K562 (cell line): Measurements from ENCODE around the gene NRG2. TPM values are rescaled to one million over a fixed set of nuclear protein-coding genes. Genes with fewer than 3 reads are reported as not detected.
A peak's percentile ranks its signal among the peaks of the same experiment; 100 is the strongest.

Experiments used
- JUND ChIP-seq, 2 experiments: IDR thresholded peaks; 2 replicates in 1 of 2; 3 replicates in 1 of 2; pipeline ENCODE4 v1.6.1; 2011; ENCODE audit warnings: borderline replicate concordance in 2 of 2, low read depth in 2 of 2, low read length in 2 of 2, improper control_type of control experiment in 1 of 2, missing biosample characterization in 1 of 2, missing genetic modification characterization in 1 of 2, missing genetic modification reagents in 1 of 2
- NFIX ChIP-seq: fragments of 250-450 bp; sonication (Bioruptor Pico); IDR thresholded peaks from 2 replicates; pipeline ENCODE4 v1.4.0; 2020; ENCODE audit warnings: low read depth, mild to moderate bottlenecking, moderate library complexity
- NR1H2 ChIP-seq: sonication (generic); formaldehyde crosslinking; IDR thresholded peaks from 2 replicates; pipeline ENCODE4 v1.4.0; 2020; ENCODE audit warnings: mild to moderate bottlenecking, missing genetic modification reagents
- RB1 ChIP-seq: fragments of 450-650 bp; IDR thresholded peaks from 2 replicates; pipeline ENCODE4 v1.6.1; 2017; ENCODE audit warnings: low read depth, mild to moderate bottlenecking
- RFX5 ChIP-seq: IDR thresholded peaks from 2 replicates; pipeline ENCODE4 v1.6.1; 2011; ENCODE audit warnings: low read depth, mild to moderate bottlenecking, improper control_type of control experiment, low read length
- SMARCC2 ChIP-seq: fragments of 450-650 bp; IDR thresholded peaks from 2 replicates; pipeline ENCODE4 v1.6.1; 2017; ENCODE audit warnings: antibody characterized with exemption, moderate library complexity, mild to moderate bottlenecking, low read depth
- STAG1 ChIP-seq: sonication (generic); formaldehyde crosslinking; IDR thresholded peaks from 2 replicates; pipeline ENCODE4 v1.5.0; 2020; ENCODE audit warnings: missing genetic modification reagents, borderline replicate concordance
- TRIM24 ChIP-seq, 2 experiments: fragments of 450-650 bp; IDR thresholded peaks; 2 replicates each; pipeline ENCODE4 v1.6.1; 2016
- ZNF589 ChIP-seq: fragments of 200-800 bp; sonication (Bioruptor generic); IDR thresholded peaks from 2 replicates; pipeline ENCODE4 v1.6.1; 2016; ENCODE audit warnings: low read depth, missing genetic modification characterization, missing compliant biosample characterization
- ZNF77 ChIP-seq: fragments of 250-450 bp; sonication (Bioruptor Pico); IDR thresholded peaks from 2 replicates; pipeline ENCODE4 v1.5.0; 2020
- polyA plus RNA-seq, 8 experiments: library from polyadenylated mRNA; depleted of rRNA in 4 of 8; stranded (reverse) in 5 of 8; unstranded in 3 of 8; fragments of >200 nt; fragmentation: Nextera tagmentation in 2 of 8; fragmentation: Illumina TruSeq in 1 of 8; extraction: Ambion mirVana in 2 of 8; extraction: Trizol in 1 of 8; gene quantifications; 2 replicates each; pipeline versions ENCODE4 v1.2.1 to v1.2.3, GENCODE V29; 2011 to 2014; ENCODE audit warnings: inconsistent platforms in 1 of 8, missing spikeins in 1 of 8
- total RNA-seq, 7 experiments: library from RNA; depleted of rRNA in 6 of 7; stranded (reverse); fragments of >200 nt in 6 of 7; fragmentation: Illumina TruSeq in 2 of 7; extraction: Trizol in 2 of 7; gene quantifications; 2 replicates each; pipeline versions ENCODE4 v1.2.1 to v1.2.3, GENCODE V29; 2011 to 2021; ENCODE audit warnings: low replicate concordance in 1 of 7
- TF ChIP-seq, protein P1 (sequence below): sonication (generic); formaldehyde crosslinking; IDR thresholded peaks from 2 replicates; pipeline ENCODE4 v1.8.0; 2022; ENCODE audit warnings: mild to moderate bottlenecking, missing genetic modification reagents
- TF ChIP-seq, protein P2 (sequence below), 3 experiments: IDR thresholded peaks in 2 of 3; conservative IDR thresholded peaks in 1 of 3; 2 replicates each; pipeline ENCODE4 v1.5.1; 2011 to 2012; ENCODE audit warnings: low read length in 3 of 3, mild to moderate bottlenecking in 3 of 3, control low read depth in 2 of 3, improper control_type of control experiment in 1 of 3, inconsistent platforms in 1 of 3, low read depth in 1 of 3, mixed read lengths in 1 of 3, moderate library complexity in 1 of 3; ENCODE audit not compliant: insufficient read depth in 2 of 3
- TF ChIP-seq, protein P3 (sequence below): IDR thresholded peaks from 2 replicates; pipeline ENCODE4 v1.6.1; 2011; ENCODE audit warnings: borderline replicate concordance, low read depth, mild to moderate bottlenecking, moderate library complexity, low read length; ENCODE audit not compliant: insufficient read depth, poor library complexity, severe bottlenecking
- TF ChIP-seq, protein P4 (sequence below): fragments of 250-450 bp; sonication (Bioruptor Pico); IDR thresholded peaks from 2 replicates; pipeline ENCODE4 v1.4.0; 2020; ENCODE audit warnings: borderline replicate concordance
- TF ChIP-seq, protein P5 (sequence below): fragments of 250-450 bp; sonication (Bioruptor Pico); IDR thresholded peaks from 2 replicates; pipeline ENCODE4 v1.8.0; 2022; ENCODE audit warnings: moderate library complexity, mild to moderate bottlenecking, inconsistent platforms

The NRG2 gene
- total and polyA plus RNA-seq, 9 of the 15 experiments (the other 6 are each of a cell fraction or from before 2014, with no cell fraction given) = not detected

DNA sequence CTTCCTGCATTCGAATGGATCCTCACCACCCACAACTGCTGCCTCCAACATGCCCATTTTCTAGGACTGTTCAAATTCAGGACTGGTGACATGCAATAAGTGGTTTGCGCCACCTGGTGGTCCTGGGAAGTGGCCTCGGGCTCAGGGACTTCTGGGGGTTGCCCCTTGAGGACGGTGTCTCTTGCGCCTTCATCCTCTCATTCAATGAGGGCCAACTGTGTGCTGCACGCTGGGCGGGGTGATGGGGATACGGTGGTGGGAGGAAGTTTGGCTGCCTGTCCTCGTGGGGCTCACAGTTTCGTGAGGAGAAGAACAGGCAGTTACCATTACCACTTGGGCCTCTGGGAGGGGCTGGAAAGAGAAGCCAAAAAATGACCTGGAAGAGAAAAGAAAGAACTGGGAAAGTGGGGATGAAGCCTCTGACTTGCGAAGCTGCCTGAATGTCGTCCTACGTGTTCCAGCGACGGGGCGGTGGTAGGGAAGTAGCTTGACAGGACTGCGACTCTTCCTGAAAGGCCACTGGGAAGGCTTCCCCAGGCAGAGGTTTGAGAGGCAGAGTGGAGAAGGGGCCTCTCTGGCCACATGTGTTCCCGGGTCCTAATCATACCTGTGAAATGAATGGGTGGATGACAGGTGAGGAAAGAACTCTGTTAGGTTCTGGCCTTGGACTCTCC, 198.5 kb downstream of the NRG2 start (continued):
- no peak for TF ChIP-seq NR1H2 (CRISPR knock-in tag)
- TF ChIP-seq SMARCC2 = no peak
- no peak for TF ChIP-seq RFX5
- TF ChIP-seq, protein P1, sequence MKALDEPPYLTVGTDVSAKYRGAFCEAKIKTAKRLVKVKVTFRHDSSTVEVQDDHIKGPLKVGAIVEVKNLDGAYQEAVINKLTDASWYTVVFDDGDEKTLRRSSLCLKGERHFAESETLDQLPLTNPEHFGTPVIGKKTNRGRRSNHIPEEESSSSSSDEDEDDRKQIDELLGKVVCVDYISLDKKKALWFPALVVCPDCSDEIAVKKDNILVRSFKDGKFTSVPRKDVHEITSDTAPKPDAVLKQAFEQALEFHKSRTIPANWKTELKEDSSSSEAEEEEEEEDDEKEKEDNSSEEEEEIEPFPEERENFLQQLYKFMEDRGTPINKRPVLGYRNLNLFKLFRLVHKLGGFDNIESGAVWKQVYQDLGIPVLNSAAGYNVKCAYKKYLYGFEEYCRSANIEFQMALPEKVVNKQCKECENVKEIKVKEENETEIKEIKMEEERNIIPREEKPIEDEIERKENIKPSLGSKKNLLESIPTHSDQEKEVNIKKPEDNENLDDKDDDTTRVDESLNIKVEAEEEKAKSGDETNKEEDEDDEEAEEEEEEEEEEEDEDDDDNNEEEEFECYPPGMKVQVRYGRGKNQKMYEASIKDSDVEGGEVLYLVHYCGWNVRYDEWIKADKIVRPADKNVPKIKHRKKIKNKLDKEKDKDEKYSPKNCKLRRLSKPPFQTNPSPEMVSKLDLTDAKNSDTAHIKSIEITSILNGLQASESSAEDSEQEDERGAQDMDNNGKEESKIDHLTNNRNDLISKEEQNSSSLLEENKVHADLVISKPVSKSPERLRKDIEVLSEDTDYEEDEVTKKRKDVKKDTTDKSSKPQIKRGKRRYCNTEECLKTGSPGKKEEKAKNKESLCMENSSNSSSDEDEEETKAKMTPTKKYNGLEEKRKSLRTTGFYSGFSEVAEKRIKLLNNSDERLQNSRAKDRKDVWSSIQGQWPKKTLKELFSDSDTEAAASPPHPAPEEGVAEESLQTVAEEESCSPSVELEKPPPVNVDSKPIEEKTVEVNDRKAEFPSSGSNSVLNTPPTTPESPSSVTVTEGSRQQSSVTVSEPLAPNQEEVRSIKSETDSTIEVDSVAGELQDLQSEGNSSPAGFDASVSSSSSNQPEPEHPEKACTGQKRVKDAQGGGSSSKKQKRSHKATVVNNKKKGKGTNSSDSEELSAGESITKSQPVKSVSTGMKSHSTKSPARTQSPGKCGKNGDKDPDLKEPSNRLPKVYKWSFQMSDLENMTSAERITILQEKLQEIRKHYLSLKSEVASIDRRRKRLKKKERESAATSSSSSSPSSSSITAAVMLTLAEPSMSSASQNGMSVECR (CRISPR knock-in tag) = no peak
- TF ChIP-seq, protein P2, sequence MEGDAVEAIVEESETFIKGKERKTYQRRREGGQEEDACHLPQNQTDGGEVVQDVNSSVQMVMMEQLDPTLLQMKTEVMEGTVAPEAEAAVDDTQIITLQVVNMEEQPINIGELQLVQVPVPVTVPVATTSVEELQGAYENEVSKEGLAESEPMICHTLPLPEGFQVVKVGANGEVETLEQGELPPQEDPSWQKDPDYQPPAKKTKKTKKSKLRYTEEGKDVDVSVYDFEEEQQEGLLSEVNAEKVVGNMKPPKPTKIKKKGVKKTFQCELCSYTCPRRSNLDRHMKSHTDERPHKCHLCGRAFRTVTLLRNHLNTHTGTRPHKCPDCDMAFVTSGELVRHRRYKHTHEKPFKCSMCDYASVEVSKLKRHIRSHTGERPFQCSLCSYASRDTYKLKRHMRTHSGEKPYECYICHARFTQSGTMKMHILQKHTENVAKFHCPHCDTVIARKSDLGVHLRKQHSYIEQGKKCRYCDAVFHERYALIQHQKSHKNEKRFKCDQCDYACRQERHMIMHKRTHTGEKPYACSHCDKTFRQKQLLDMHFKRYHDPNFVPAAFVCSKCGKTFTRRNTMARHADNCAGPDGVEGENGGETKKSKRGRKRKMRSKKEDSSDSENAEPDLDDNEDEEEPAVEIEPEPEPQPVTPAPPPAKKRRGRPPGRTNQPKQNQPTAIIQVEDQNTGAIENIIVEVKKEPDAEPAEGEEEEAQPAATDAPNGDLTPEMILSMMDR (IDR thresholded peaks at IDR 0.05 in 2 of 3, conservative IDR thresholded peaks at IDR 0.05 in 1 of 3; ENCODE audit: insufficient read depth in 2 of 3, low read depth in 1 of 3, low read length in 3 of 3) = peak; percentile 89 to 95 (median 91)
- TF ChIP-seq, protein P3, sequence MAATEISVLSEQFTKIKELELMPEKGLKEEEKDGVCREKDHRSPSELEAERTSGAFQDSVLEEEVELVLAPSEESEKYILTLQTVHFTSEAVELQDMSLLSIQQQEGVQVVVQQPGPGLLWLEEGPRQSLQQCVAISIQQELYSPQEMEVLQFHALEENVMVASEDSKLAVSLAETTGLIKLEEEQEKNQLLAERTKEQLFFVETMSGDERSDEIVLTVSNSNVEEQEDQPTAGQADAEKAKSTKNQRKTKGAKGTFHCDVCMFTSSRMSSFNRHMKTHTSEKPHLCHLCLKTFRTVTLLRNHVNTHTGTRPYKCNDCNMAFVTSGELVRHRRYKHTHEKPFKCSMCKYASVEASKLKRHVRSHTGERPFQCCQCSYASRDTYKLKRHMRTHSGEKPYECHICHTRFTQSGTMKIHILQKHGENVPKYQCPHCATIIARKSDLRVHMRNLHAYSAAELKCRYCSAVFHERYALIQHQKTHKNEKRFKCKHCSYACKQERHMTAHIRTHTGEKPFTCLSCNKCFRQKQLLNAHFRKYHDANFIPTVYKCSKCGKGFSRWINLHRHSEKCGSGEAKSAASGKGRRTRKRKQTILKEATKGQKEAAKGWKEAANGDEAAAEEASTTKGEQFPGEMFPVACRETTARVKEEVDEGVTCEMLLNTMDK = peak; percentile 69
- TF ChIP-seq, protein P4, sequence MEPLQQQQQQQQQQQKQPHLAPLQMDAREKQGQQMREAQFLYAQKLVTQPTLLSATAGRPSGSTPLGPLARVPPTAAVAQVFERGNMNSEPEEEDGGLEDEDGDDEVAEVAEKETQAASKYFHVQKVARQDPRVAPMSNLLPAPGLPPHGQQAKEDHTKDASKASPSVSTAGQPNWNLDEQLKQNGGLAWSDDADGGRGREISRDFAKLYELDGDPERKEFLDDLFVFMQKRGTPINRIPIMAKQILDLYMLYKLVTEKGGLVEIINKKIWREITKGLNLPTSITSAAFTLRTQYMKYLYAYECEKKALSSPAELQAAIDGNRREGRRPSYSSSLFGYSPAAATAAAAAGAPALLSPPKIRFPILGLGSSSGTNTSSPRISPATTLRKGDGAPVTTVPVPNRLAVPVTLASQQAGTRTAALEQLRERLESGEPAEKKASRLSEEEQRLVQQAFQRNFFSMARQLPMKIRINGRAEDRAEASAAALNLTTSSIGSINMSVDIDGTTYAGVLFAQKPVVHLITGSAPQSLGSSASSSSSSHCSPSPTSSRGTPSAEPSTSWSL = no peak
- peak; percentile 39; the same call in 1 of the 2 replicates for TF ChIP-seq STAG1
- no peak for TF ChIP-seq ZNF589 (CRISPR knock-in tag)
- no peak for TF ChIP-seq NFIX (CRISPR knock-in tag)
- TF ChIP-seq, protein P5, sequence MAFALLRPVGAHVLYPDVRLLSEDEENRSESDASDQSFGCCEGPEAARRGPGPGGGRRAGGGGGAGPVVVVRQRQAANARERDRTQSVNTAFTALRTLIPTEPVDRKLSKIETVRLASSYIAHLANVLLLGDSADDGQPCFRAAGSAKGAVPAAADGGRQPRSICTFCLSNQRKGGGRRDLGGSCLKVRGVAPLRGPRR (CRISPR knock-in tag) = no peak
- no peak for TF ChIP-seq ZNF77
- TF ChIP-seq RB1 = no peak
- TF ChIP-seq JUND (IDR thresholded peaks at IDR 0.05; ENCODE audit: borderline replicate concordance, low read depth, low read length) = 0 out of 2 replicates have a peak, but pooled peaks have one; percentile 27
- TF ChIP-seq JUND (tag; IDR thresholded peaks at IDR 0.05; ENCODE audit: borderline replicate concordance, low read depth, low read length) = no peak
- no peak for TF ChIP-seq TRIM24 (IDR thresholded peaks at IDR 0.05)
